Measurements from ENCODE around the gene AKR1C1.
"Not testable (repeated sequence)": the region's sequence is repeated elsewhere in the genome, so short reads cannot be mapped to it uniquely, and the experiment has no call there.

- TF ChIP-seq CTCF (IDR thresholded peaks at IDR 0.05; ENCODE audit: low read depth, low read length, poor library complexity, severe bottlenecking); EZH2phosphoT487 (IDR thresholded peaks at IDR 0.05; ENCODE audit: borderline replicate concordance, low read length): not testable (repeated sequence)
These were observed 4.0 kb downstream of the AKR1C1 start for GRCh38 chr10:4967189-4967588.

All from DOHH2 (cell line).